Lower leg skin (tissue), 4 donors: Measurements from ENCODE around the gene ZNF654. TPM values are rescaled to one million over a fixed set of nuclear protein-coding genes. Genes with fewer than 3 reads are reported as not detected.

Experiments used
- DNase-seq, 2 donors: peaks; one replicate each; pipeline ENCODE4 v3.0.0-alpha.2; 2019; ENCODE audit warnings: low spot score in 2 of 2
- H3K4me3 ChIP-seq: fragments of 200-600 bp; sonication (generic); 2 replicates; pipeline ENCODE4 v1.5.1; 2017; ENCODE audit warnings: mild to moderate bottlenecking, low read depth; ENCODE audit not compliant: poor library complexity, severe bottlenecking
- CTCF ChIP-seq, 3 donors: fragments of 450-650 bp; IDR thresholded peaks; one replicate each; pipeline ENCODE4 v1.5.1; 2016; ENCODE audit warnings: antibody characterized with exemption in 3 of 3, mild to moderate bottlenecking in 3 of 3, moderate library complexity in 2 of 3
- POLR2A ChIP-seq, 2 donors: fragments of 450-650 bp; IDR thresholded peaks; one replicate each; pipeline ENCODE4 v1.6.1; 2016 to 2017; ENCODE audit warnings: antibody characterized with exemption in 2 of 2, mild to moderate bottlenecking in 1 of 2, moderate library complexity in 1 of 2
- WGBS, 2 donors: methylation state at CpG; one replicate each; pipeline ENCODE4 v1.1.5; 2018; 5-methylcytosine and 5-hydroxymethylcytosine counted together
- intact Hi-C: fragments of 100-400 bp; cut with DNase I; formaldehyde crosslinking; loops from one replicate; pipeline ENCODE4 v1.15.0; 2023; ENCODE audit warnings: low total_unique reads
- total RNA-seq, 4 donors: library from RNA; depleted of rRNA; stranded (reverse); fragments of >200 nt; gene quantifications; one replicate each; pipeline ENCODE4 v1.1.0, GENCODE V29; 2016

Gene ZNF654
- total RNA-seq, 4 donors from 2014 or later: 12.1 to 19.4 (median 16.3) TPM

- no peak for DNase-seq
- no peak for TF ChIP-seq POLR2A (IDR thresholded peaks at IDR 0.05)
- no peak for TF ChIP-seq CTCF (IDR thresholded peaks at IDR 0.05)
- no peak overlapping the region for H3K4me3 ChIP-seq
- intact Hi-C loops: no loop called here
- 0 to 39% methylated on average over 1 of the region's 1 CpG for WGBS, 2 donors
These were observed 74.7 kb downstream of the ZNF654 start for GRCh38 chr3:88133711-88134263.

- TF ChIP-seq CTCF (IDR thresholded peaks at IDR 0.05): no peak
- no peak for TF ChIP-seq POLR2A (IDR thresholded peaks at IDR 0.05)
- intact Hi-C loops: no loop called here
- no peak overlapping the region for H3K4me3 ChIP-seq
- no peak for DNase-seq
- WGBS, 2 donors: 76 to 85% methylated on average over 1 of the region's 1 CpG
These were observed 78.8 kb downstream of the ZNF654 start for GRCh38 chr3:88137836-88138235.

GRCh38 chr3:88141458-88142083 lies 82.5 kb downstream of the ZNF654 start:
- TF ChIP-seq CTCF (IDR thresholded peaks at IDR 0.05): no peak
- TF ChIP-seq POLR2A (IDR thresholded peaks at IDR 0.05): no peak
- DNase-seq: no peak
- 24 to 28% methylated on average over 4 of the region's 4 CpGs for WGBS, 2 donors
- intact Hi-C loops: no loop called here
- no peak overlapping the region for H3K4me3 ChIP-seq

GRCh38 chr3:88142094-88142624 lies 83.1 kb downstream of the ZNF654 start:
- no peak for DNase-seq
- intact Hi-C loops: no loop called here
- 59 to 60% methylated on average over 3 of the region's 3 CpGs for WGBS, 2 donors
- H3K4me3 ChIP-seq: no peak overlapping the region
- no peak for TF ChIP-seq POLR2A (IDR thresholded peaks at IDR 0.05)

GRCh38 chr3:88147261-88147660 lies 88.2 kb downstream of the ZNF654 start:
- intact Hi-C loops: no loop called here
- TF ChIP-seq CTCF (IDR thresholded peaks at IDR 0.05) (no peak), POLR2A (IDR thresholded peaks at IDR 0.05) (no peak)
- DNase-seq: no peak
- no peak overlapping the region for H3K4me3 ChIP-seq

- 70 to 71% methylated on average over 17 of the region's 17 CpGs for WGBS, 2 donors
- DNase-seq: no peak
These were observed 89.6 kb downstream of the ZNF654 start for GRCh38 chr3:88148651-88149050.

More at GRCh38 chr3:88148651-88149050, 89.6 kb downstream of the ZNF654 start:
- peak overlapping the region; percentile 90 for H3K4me3 ChIP-seq
- TF ChIP-seq POLR2A (IDR thresholded peaks at IDR 0.05) (no peak), CTCF (IDR thresholded peaks at IDR 0.05) (no peak)
- intact Hi-C loops: no loop called here
